Small intestine (tissue), 7 donors: Measurements from ENCODE around the gene GJA3. TPM values are rescaled to one million over a fixed set of nuclear protein-coding genes. Genes with fewer than 3 reads are reported as not detected.

Source experiments
- DNase-seq, 2 donors: peaks; one replicate each; pipeline versions ENCODE4 v3.0.0 to v3.0.0-alpha.2; 2013
- FAIRE-seq: peaks from 2 replicates; lab custom pipeline; 2012; peaks lifted over from hg19 to GRCh38; lab: Jason Lieb, UNC
- H3K27ac ChIP-seq, 3 donors: one replicate each; pipeline ENCODE4 v1.5.1; 2013; ENCODE audit warnings: low read length in 2 of 3, mild to moderate bottlenecking in 2 of 3, control low read depth in 1 of 3, inconsistent platforms in 1 of 3, low read depth in 1 of 3, moderate library complexity in 1 of 3
- H3K27me3 ChIP-seq, 3 donors: one replicate each; pipeline ENCODE4 v1.6.1; 2013; ENCODE audit warnings: low read length in 3 of 3, inconsistent platforms in 1 of 3; ENCODE audit not compliant: control insufficient read depth in 3 of 3, insufficient read depth in 3 of 3
- H3K36me3 ChIP-seq, 3 donors: one replicate each; pipeline ENCODE4 v1.6.1; 2013; ENCODE audit warnings: low read length in 3 of 3, inconsistent platforms in 1 of 3, low read depth in 1 of 3, mild to moderate bottlenecking in 1 of 3, moderate library complexity in 1 of 3; ENCODE audit not compliant: control insufficient read depth in 3 of 3, insufficient read depth in 2 of 3
- H3K4me1 ChIP-seq, 3 donors: one replicate each; pipeline ENCODE4 v1.6.1; 2013; ENCODE audit warnings: low read length in 2 of 3, inconsistent platforms in 1 of 3, low read depth in 1 of 3, mild to moderate bottlenecking in 1 of 3, moderate library complexity in 1 of 3; ENCODE audit not compliant: control insufficient read depth in 3 of 3, insufficient read depth in 2 of 3
- H3K4me3 ChIP-seq, 3 donors: one replicate each; pipeline ENCODE4 v1.5.1; 2013; ENCODE audit warnings: low read length in 3 of 3, control low read depth in 1 of 3, inconsistent platforms in 1 of 3, low read depth in 1 of 3, mild to moderate bottlenecking in 1 of 3, moderate library complexity in 1 of 3
- H3K9me3 ChIP-seq, 2 donors: one replicate each; pipeline ENCODE4 v1.6.1; 2013; ENCODE audit warnings: low read depth in 1 of 2, low read length in 1 of 2; ENCODE audit not compliant: control insufficient read depth in 2 of 2, insufficient read depth in 1 of 2
- WGBS, 3 donors: extraction: QIAGEN DNeasy Blood & Tissue Kit; methylation state at CpG; one replicate each; pipeline ENCODE4 v1.1.7; 2013; 5-methylcytosine and 5-hydroxymethylcytosine counted together
- polyA plus RNA-seq, 4 donors: library from polyadenylated mRNA; stranded (reverse) in 3 of 4; unstranded in 1 of 4; fragments of 200-250 nt in 3 of 4; fragments of 120-200 nt in 1 of 4; gene quantifications; one replicate each; pipeline versions ENCODE4 v1.2.1 to v1.2.3, GENCODE V29; 2013
- donor health status: healthy with polysubstance abuse.
- donor health status: control.
- donor health status: control.
- donor health status: Bipolar disorder and iron deficiency.
- donor health status: healthy.

Gene GJA3
- polyA plus RNA-seq, 4 donors: 0.01 TPM; not detected in 2

- Histone ChIP-seq H3K27me3 (peaks cover 0 to 18% (median 9%) of the 10 kb centered on the region in 3 donors), H3K9me3 (no peaks in the 10 kb centered on the region), H3K36me3 (no peaks in the 10 kb centered on the region), H3K4me1 (peaks cover 0 to 11% (median 0%) of the 10 kb centered on the region in 3 donors), H3K27ac (no peak overlapping the region), H3K4me3 (no peak overlapping the region)
- 68 to 73% (median 71%) methylated on average over 11 of the region's 11 CpGs for WGBS, 3 donors
- DNase-seq: no peak
- no peak for FAIRE-seq
These were observed 29.6 kb downstream of the GJA3 start for GRCh38 chr13:20131057-20131832.

GRCh38 chr13:20130652-20131051 lies 30.2 kb downstream of the GJA3 start:
- no peak for FAIRE-seq
- Histone ChIP-seq H3K4me3 (no peak overlapping the region), H3K9me3 (no peaks in the 10 kb centered on the region), H3K27ac (no peak overlapping the region), H3K36me3 (no peaks in the 10 kb centered on the region), H3K27me3 (peaks cover 0 to 18% (median 9%) of the 10 kb centered on the region in 3 donors), H3K4me1 (peaks cover 0 to 14% (median 0%) of the 10 kb centered on the region in 3 donors)
- WGBS, 3 donors: 78 to 100% (median 95%) methylated on average over 2 of the region's 2 CpGs
- DNase-seq: no peak

GRCh38 chr13:20130012-20130411 lies 30.8 kb downstream of the GJA3 start:
- H3K27ac ChIP-seq: no peak overlapping the region
- peaks cover 0 to 18% (median 9%) of the 10 kb centered on the region in 3 donors for H3K27me3 ChIP-seq
- no peaks in the 10 kb centered on the region for H3K36me3 ChIP-seq
- FAIRE-seq (no peak), DNase-seq (no peak)
- 66 to 83% (median 81%) methylated on average over 2 of the region's 2 CpGs for WGBS, 3 donors
- peaks cover 0 to 17% (median 0%) of the 10 kb centered on the region in 3 donors for H3K4me1 ChIP-seq
- H3K9me3 ChIP-seq: no peaks in the 10 kb centered on the region
- H3K4me3 ChIP-seq: no peak overlapping the region

- WGBS, 3 donors: 55 to 71% (median 66%) methylated on average over 18 of the region's 18 CpGs
- FAIRE-seq: no peak
These were observed 31.8 kb downstream of the GJA3 start for GRCh38 chr13:20129076-20129475.

GRCh38 chr13:20128459-20128931 lies 32.4 kb downstream of the GJA3 start:
- no peaks in the 10 kb centered on the region for H3K36me3 ChIP-seq

More at GRCh38 chr13:20129076-20129475, 31.8 kb downstream of the GJA3 start:
- no peak overlapping the region for H3K27ac ChIP-seq
- peaks cover 0 to 16% (median 9%) of the 10 kb centered on the region in 3 donors for H3K27me3 ChIP-seq
- peaks cover 0 to 17% (median 0%) of the 10 kb centered on the region in 3 donors for H3K4me1 ChIP-seq
- peak overlapping the region in 1 of 3 donors; percentile 61 for H3K4me3 ChIP-seq
- no peaks in the 10 kb centered on the region for H3K9me3 ChIP-seq
- no peaks in the 10 kb centered on the region for H3K36me3 ChIP-seq
- no peak for DNase-seq

GRCh38 chr13:20127562-20128458 lies 33.0 kb downstream of the GJA3 start:
- Histone ChIP-seq H3K36me3 (no peaks in the 10 kb centered on the region), H3K27ac (peak overlapping the region in 2 of 3 donors; percentile 73 to 81), H3K4me1 (peaks cover 0 to 17% (median 0%) of the 10 kb centered on the region in 3 donors), H3K27me3 (peaks cover 0 to 16% (median 9%) of the 10 kb centered on the region in 3 donors), H3K4me3 (peak overlapping the region; percentile 51 to 61 (median 56)), H3K9me3 (no peaks in the 10 kb centered on the region)
- 1 to 2% (median 1%) methylated on average over 62 to 82 of the region's 82 CpGs for WGBS, 3 donors
- DNase-seq: peak; percentile 32 to 83
- FAIRE-seq: no peak

More at GRCh38 chr13:20128459-20128931, 32.4 kb downstream of the GJA3 start:
- Histone ChIP-seq H3K27me3 (peaks cover 0 to 16% (median 9%) of the 10 kb centered on the region in 3 donors), H3K4me1 (peaks cover 0 to 17% (median 0%) of the 10 kb centered on the region in 3 donors), H3K9me3 (no peaks in the 10 kb centered on the region), H3K4me3 (peak overlapping the region; percentile 39 to 61 (median 51)), H3K27ac (peak overlapping the region in 1 of 3 donors; percentile 81)
- WGBS, 3 donors: 0 to 2% (median 0%) methylated on average over 23 to 28 of the region's 28 CpGs
- FAIRE-seq (no peak), DNase-seq (peak; percentile 24 to 62)

- WGBS, 3 donors: 6 to 22% (median 9%) methylated on average over 6 of the region's 6 CpGs
- H3K27ac ChIP-seq: peak overlapping the region in 1 of 3 donors; percentile 81
These were observed 33.6 kb downstream of the GJA3 start for GRCh38 chr13:20127262-20127561.

More at GRCh38 chr13:20127262-20127561, 33.6 kb downstream of the GJA3 start:
- H3K9me3 ChIP-seq: no peaks in the 10 kb centered on the region
- DNase-seq (no peak), FAIRE-seq (no peak)
- peaks cover 0 to 16% (median 7%) of the 10 kb centered on the region in 3 donors for H3K27me3 ChIP-seq
- H3K4me1 ChIP-seq: peaks cover 0 to 17% (median 0%) of the 10 kb centered on the region in 3 donors
- H3K4me3 ChIP-seq: peak overlapping the region in 1 of 3 donors; percentile 61
- no peaks in the 10 kb centered on the region for H3K36me3 ChIP-seq
